GM12878 (cell line): ENCODE results near the gene OXCT1.

ENCODE experiments used
- CHD2 ChIP-seq: IDR thresholded peaks from 2 replicates; pipeline ENCODE4 v1.6.1; 2011; ENCODE audit warnings: low read depth, low read length, improper control_type of control experiment, borderline replicate concordance
- EZH2 ChIP-seq: IDR thresholded peaks from 2 replicates; pipeline ENCODE4 v1.6.1; 2012; ENCODE audit warnings: low read depth, mild to moderate bottlenecking, control low read depth, inconsistent platforms, low read length, borderline replicate concordance; ENCODE audit not compliant: control insufficient read depth
- KLF5 ChIP-seq: fragments of 450-650 bp; IDR thresholded peaks from 2 replicates; pipeline ENCODE4 v1.6.1; 2014; ENCODE audit warnings: mild to moderate bottlenecking; ENCODE audit not compliant: partially characterized antibody
- NBN ChIP-seq: fragments of 450-650 bp; IDR thresholded peaks from 2 replicates; pipeline ENCODE4 v1.6.1; 2016
- NFIC ChIP-seq: IDR thresholded peaks from 2 replicates; pipeline ENCODE4 v1.6.1; 2012; ENCODE audit warnings: low read depth, mild to moderate bottlenecking, inconsistent platforms, low read length, moderate library complexity
- POLR2AphosphoS5 ChIP-seq: IDR thresholded peaks from 2 replicates; pipeline ENCODE4 v1.6.1; 2011; ENCODE audit warnings: mild to moderate bottlenecking, low read length, inconsistent platforms
- RCOR1 ChIP-seq: conservative IDR thresholded peaks from 2 replicates; pipeline ENCODE4 v1.6.1; 2012; ENCODE audit warnings: low read depth, low read length, improper control_type of control experiment
- USF2 ChIP-seq: IDR thresholded peaks from 2 replicates; pipeline ENCODE4 v1.6.1; 2011; ENCODE audit warnings: low read depth, low read length, improper control_type of control experiment, borderline replicate concordance
- ZNF274 ChIP-seq: IDR thresholded peaks from one replicate; pipeline ENCODE4 v1.8.0; 2011; ENCODE audit not compliant: insufficient read length, insufficient read depth
- ZZZ3 ChIP-seq: IDR thresholded peaks from 2 replicates; pipeline ENCODE4 v1.6.1; 2011; ENCODE audit warnings: low read depth; ENCODE audit not compliant: control insufficient read depth, insufficient read length
- TF ChIP-seq, protein P1 (sequence below): IDR thresholded peaks from 2 replicates; pipeline ENCODE4 v1.6.1; 2012; ENCODE audit warnings: low read depth, low read length, improper control_type of control experiment

GRCh38 chr5:41885286-41885685, 15.1 kb upstream of the OXCT1 start:
- TF ChIP-seq POLR2AphosphoS5 (no peak), ZNF274 (no peak), USF2 (no peak), KLF5 (no peak), NFIC (no peak), EZH2 (no peak), ZZZ3 (no peak), NBN (no peak), CHD2 (no peak), RCOR1 (no peak)
- TF ChIP-seq, protein P1, sequence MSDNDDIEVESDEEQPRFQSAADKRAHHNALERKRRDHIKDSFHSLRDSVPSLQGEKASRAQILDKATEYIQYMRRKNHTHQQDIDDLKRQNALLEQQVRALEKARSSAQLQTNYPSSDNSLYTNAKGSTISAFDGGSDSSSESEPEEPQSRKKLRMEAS = no peak
